ENCODE measurements around the gene VRTN. TPM values are rescaled to one million over a fixed set of nuclear protein-coding genes. Genes with fewer than 3 reads are reported as not detected.

VRTN gene
- total and polyA plus RNA-seq, 2 of the 13 experiments (the other 11 are each of a cell fraction or from before 2014, with no cell fraction given): not detected

- TF ChIP-seq KIAA2018 (CRISPR knock-in tag; IDR thresholded peaks at IDR 0.05; ENCODE audit: borderline replicate concordance) (no peak), SMAD1 (CRISPR knock-in tag; IDR thresholded peaks at IDR 0.05; ENCODE audit: borderline replicate concordance, low read depth) (no peak), ATF4 (CRISPR knock-in tag; IDR thresholded peaks at IDR 0.05) (no peak), ZNF232 (CRISPR knock-in tag; IDR thresholded peaks at IDR 0.05; ENCODE audit: borderline replicate concordance) (no peak), DNMT3B (CRISPR knock-in tag; conservative IDR thresholded peaks at IDR 0.05) (no peak), ZNF768 (CRISPR knock-in tag; IDR thresholded peaks at IDR 0.05) (peak; percentile 90), ZNF468 (CRISPR knock-in tag; IDR thresholded peaks at IDR 0.05) (no peak), KDM5B (CRISPR knock-in tag; IDR thresholded peaks at IDR 0.05; ENCODE audit: borderline replicate concordance) (0 out of 2 replicates have a peak, but pooled peaks have one; percentile 26)
Observed at GRCh38 chr14:74401504-74402241, 53.4 kb downstream of the VRTN start (continued).

Data from HepG2 (cell line).